Measurements from ENCODE around the gene YTHDC1. TPM values are rescaled to one million over a fixed set of nuclear protein-coding genes. Genes with fewer than 3 reads are reported as not detected.

The YTHDC1 gene
- total RNA-seq, 2 donors from 2014 or later = 62.2 to 67.6 TPM

DNA sequence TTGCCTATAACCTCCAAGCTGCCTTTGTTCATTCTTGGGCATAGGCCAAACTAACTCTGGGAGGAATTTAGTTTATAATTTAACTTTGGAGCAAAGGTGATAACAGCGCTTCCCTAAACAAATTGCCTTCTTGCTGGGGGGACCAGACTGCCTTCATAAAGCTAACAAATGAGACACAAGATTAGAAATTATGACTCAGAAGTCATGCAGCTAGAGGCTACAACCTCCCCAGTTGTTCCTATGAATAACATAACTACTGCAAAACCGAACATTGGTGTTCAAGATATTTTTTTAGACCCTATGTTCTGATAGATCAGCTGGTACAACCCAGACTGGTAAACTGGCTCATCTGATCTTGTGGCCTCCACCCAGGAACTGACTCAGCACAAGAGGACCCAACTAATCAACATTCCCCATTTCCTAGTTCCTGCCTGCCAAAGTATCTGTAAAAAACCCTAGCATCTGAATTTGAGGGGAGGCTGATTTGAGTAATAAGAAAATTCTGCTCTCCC, 82.4 kb downstream of the YTHDC1 start:
- no peaks in the 10 kb centered on the region for H3K36me3 ChIP-seq
- no peaks in the 10 kb centered on the region for H3K27me3 ChIP-seq
- no peak overlapping the region for H3K4me3 ChIP-seq
- H3K9ac ChIP-seq (ENCODE audit: low read depth in 2 of 2, low read length in 2 of 2) = no peak overlapping the region
- TF ChIP-seq, protein P1, sequence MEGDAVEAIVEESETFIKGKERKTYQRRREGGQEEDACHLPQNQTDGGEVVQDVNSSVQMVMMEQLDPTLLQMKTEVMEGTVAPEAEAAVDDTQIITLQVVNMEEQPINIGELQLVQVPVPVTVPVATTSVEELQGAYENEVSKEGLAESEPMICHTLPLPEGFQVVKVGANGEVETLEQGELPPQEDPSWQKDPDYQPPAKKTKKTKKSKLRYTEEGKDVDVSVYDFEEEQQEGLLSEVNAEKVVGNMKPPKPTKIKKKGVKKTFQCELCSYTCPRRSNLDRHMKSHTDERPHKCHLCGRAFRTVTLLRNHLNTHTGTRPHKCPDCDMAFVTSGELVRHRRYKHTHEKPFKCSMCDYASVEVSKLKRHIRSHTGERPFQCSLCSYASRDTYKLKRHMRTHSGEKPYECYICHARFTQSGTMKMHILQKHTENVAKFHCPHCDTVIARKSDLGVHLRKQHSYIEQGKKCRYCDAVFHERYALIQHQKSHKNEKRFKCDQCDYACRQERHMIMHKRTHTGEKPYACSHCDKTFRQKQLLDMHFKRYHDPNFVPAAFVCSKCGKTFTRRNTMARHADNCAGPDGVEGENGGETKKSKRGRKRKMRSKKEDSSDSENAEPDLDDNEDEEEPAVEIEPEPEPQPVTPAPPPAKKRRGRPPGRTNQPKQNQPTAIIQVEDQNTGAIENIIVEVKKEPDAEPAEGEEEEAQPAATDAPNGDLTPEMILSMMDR (IDR thresholded peaks at IDR 0.05) = no peak
- intact Hi-C loops (cut with DNase I) = no loop called here
- no peaks in the 10 kb centered on the region for H3K9me3 ChIP-seq
- H3K4me1 ChIP-seq = no peaks in the 10 kb centered on the region
- H3K27ac ChIP-seq = no peak overlapping the region
- DNase-seq = no peak

DNA sequence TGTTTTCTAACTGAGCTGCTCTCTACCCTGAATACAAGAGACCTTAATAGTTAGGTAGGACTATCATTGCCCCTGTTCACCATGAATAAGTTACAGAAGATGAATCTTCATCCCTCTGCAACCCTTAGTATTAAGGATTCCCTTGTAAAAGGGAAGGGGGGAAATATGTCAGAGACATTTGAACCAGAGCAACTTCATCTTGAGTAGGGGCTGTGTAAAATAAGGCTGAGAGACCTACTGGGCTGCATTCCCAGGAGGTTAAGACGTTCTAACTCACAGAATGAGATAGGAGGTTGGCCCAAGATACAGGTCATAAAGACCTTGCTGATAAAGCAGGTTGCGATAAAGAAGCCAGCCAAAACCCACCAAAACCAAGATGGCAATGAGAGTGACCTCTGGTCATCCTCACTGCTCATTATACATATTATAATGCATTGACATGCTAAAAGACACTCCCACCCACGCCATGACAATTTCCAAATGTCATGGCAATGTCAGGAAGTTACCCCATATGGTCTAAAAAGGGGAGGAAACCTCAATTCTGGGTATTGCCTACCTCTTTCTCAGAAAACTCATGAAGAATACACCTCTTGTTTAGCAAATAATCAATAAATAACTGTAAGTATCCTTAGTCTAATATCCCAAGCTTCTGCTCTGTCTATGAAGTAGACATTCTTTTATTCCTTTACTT, 84.9 kb downstream of the YTHDC1 start:
- H3K9me3 ChIP-seq = no peaks in the 10 kb centered on the region
- intact Hi-C loops (cut with DNase I) = no loop called here
- TF ChIP-seq, protein P1 (IDR thresholded peaks at IDR 0.05) = no peak

More for the DNA sequence above, 84.9 kb downstream of the YTHDC1 start:
- H3K27me3 ChIP-seq = no peaks in the 10 kb centered on the region
- no peak overlapping the region for H3K4me3 ChIP-seq
- H3K4me1 ChIP-seq = no peaks in the 10 kb centered on the region
- no peak for DNase-seq
- no peaks in the 10 kb centered on the region for H3K36me3 ChIP-seq
- no peak overlapping the region for H3K9ac ChIP-seq (ENCODE audit: low read depth in 2 of 2, low read length in 2 of 2)
- no peak overlapping the region for H3K27ac ChIP-seq

Other genes with a start within 250 kb of the YTHDC1 start
- not detected for gene TMPRSS11F, start 220.2 kb downstream of the YTHDC1 start, total RNA-seq
- gene TMPRSS11B, start 104.4 kb downstream of the YTHDC1 start, total RNA-seq = not detected
- not detected for gene TMPRSS11E, start 97.4 kb upstream of the YTHDC1 start, total RNA-seq
- 100 to 1,000 TPM; 561 to 639 TPM for gene UGT2B17, start 226.2 kb upstream of the YTHDC1 start, total RNA-seq

Measured in colonic mucosa (tissue), 4 donors.